ENCODE measurements around the gene GPR39.
A peak's percentile ranks its signal among the peaks of the same experiment; 100 is the strongest.

GPR39 gene

DNA sequence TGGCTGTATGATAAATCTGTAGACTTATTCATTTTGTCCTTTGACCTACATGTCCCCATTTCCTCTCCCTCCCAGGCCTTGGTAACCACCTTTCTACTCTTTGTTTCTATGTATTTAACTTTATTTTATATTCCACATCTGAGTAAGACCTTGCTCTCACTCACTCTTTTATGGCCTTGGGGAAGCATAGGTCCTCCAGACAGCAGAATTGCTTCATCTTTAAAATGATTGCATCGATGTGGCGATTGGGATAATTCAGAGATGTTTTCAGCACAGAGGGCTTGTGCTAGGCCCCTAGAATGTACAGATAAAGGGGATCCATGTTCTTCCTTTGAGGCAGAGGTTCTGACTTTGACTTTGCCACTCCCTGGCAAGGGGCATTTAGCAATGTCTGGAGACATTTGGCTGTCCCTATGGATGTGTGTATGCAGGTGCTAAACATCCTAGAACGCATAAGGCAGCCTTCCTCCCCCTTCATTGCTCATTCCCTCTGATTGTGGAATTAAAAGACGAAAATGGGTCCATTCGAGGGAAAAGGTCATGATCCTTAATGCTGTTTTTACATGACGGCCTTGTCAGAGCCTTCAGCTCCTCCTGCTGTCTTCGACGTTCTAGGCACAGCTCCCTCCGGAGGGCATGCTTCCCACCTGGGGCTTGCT, 1.2 kb upstream of the GPR39 start:
- DNase-seq, result peak; percentile 70

GRCh38 chr2:132415915-132416722, 486 bp upstream of the GPR39 start:
- DNase-seq, result peak; percentile 91

DNA sequence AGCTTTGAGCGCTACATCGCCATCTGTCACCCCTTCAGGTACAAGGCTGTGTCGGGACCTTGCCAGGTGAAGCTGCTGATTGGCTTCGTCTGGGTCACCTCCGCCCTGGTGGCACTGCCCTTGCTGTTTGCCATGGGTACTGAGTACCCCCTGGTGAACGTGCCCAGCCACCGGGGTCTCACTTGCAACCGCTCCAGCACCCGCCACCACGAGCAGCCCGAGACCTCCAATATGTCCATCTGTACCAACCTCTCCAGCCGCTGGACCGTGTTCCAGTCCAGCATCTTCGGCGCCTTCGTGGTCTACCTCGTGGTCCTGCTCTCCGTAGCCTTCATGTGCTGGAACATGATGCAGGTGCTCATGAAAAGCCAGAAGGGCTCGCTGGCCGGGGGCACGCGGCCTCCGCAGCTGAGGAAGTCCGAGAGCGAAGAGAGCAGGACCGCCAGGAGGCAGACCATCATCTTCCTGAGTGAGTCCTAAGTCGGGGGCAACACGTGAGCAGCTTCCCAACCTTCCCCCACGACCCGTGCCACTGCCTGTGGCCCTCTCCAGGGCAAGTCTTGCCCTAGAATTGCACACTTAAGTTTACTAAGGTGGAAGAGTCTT, 928 bp downstream of the GPR39 start:
- DNase-seq, result no peak

DNA sequence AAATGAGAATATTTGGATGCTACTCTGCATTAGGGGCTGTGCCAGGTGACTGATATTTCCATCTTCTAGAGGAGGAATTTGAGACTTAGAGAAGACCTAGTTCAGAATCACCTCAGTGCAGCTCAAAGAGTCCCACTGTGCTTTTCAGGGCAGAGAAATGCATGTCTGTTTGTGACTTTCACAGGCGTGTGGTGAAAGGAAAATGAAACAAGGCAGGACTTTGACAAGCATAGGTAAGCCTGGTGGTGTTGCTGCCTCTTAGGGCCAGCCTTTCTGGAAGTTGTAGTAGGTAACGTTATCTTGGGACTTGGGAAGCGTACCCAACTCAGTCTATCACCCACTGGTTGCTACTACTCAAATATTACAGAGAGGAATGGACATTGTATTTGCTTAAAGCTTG, 2.6 kb downstream of the GPR39 start:
- no peak for DNase-seq

GRCh38 chr2:132419941-132420340, 3.3 kb downstream of the GPR39 start:
- no peak for DNase-seq

- DNase-seq, result no peak
Measured at GRCh38 chr2:132420816-132421805, 4.5 kb downstream of the GPR39 start.

DNA sequence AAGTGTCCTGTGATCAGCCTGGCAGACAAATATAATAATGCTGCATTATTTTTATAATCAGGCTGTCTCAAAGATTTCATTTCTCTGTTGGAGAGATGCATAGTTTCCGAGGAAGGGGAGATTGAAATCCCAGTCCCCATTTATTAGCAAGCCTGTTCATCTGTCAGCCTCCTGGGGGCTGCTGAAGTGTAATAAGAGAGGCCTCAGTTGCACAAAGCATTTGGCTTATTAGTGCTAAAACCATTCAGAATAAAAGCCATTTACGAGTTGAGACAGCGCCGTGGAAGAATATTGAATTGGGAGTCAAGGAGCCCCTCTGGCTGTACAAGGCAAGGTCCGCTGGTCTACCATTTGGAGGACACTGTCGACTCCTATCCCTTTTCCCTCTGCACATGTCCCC, 6.1 kb downstream of the GPR39 start:
- DNase-seq, result no peak

- no peak for DNase-seq
Measured at GRCh38 chr2:132424526-132425121, 8.0 kb downstream of the GPR39 start.

- no peak for DNase-seq
Measured at GRCh38 chr2:132426033-132426432, 9.4 kb downstream of the GPR39 start.

- DNase-seq, result no peak
Measured at GRCh38 chr2:132426656-132427055, 10.1 kb downstream of the GPR39 start.

DNA sequence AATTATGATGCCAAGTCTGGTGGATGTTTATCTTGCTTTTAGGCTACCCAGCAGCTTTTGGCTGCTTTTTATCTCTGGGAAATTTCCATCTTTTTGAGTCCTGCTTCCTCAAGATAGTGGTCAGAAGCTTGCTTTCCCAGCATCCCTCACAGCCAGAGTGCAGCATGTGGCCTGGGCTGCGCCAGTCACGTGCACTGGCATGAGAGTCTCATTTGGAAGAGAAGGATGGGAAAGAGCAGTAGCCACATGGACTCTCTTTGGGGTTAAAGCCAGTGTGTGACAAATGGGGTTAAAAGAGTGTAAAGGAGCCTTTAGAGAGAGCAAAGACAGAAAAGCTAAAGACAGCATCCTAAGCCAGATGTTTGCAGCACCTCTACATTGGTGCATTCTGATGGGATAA, 12.7 kb downstream of the GPR39 start:
- DNase-seq, result no peak

DNA sequence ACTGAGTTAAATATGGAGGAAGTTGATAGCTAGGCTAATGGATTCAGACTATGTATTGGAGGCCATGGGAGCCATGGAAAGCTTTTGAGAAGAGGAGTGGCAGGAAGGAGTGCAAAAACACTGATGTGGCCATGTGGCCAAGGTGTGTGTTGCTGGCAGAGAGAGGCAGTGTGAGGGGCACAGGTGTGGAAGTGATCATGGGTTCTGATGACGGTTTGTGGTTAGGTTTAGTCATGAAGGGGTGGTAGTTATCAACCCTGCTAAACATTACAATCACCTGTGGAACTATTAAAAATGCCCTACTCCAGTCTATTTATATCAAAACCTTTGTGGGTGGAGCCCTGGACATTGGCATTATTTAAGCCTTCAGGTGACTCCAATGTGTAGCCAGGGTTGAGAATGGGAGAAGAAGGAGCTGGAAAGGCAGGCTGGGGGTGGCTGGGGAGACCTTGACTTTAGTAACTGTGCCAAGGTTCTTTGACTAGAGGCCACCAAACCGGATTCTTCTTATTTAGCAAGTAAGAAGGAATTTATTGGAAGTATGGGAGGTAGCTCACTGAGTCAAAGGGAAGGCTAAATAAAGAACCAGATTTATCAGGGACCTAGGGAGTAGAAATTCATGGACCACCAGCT, 13.5 kb downstream of the GPR39 start:
- no peak for DNase-seq

GRCh38 chr2:132430895-132431294, 14.3 kb downstream of the GPR39 start:
- DNase-seq, result no peak

DNA sequence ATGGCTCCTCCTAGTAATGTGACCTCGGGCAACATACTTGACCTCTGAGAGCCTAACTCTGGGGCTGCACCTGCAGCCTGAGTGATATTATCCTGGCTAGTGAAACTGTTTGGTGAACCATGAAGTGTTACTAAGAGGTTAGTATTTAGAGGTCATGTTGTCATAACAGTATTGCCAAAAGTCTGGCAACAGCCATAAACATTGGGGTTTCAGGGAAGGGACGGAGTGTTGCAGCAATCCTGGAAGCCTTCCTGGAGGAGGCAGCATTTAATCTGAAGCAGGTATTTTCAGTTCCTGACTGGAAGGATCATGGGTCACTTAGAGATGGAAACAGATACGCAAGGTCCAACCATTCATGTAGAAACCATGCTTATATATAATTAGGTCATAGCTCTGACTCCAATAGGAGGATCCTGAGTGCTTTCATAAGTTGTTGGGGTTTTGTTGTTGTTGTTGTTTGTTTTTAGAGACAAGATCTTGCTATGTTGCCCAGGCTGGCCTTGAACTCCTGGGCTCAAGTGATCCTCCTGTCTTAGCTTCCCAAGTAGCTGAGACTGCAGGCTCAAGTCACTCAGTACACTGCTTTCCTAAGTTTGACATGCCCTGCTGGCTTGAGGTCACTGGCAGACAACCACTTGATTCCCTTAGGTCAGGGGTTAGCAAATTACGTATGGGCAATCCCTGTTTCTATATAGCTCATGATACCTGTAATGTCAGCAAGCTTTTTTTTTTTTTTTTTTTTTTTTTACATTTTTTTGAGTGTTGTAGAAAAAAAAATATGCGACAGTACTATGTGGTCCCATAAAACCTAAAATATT, 21.5 kb downstream of the GPR39 start:
- no peak for DNase-seq

- DNase-seq, result no peak
Measured at GRCh38 chr2:132438691-132439090, 22.1 kb downstream of the GPR39 start.

DNA sequence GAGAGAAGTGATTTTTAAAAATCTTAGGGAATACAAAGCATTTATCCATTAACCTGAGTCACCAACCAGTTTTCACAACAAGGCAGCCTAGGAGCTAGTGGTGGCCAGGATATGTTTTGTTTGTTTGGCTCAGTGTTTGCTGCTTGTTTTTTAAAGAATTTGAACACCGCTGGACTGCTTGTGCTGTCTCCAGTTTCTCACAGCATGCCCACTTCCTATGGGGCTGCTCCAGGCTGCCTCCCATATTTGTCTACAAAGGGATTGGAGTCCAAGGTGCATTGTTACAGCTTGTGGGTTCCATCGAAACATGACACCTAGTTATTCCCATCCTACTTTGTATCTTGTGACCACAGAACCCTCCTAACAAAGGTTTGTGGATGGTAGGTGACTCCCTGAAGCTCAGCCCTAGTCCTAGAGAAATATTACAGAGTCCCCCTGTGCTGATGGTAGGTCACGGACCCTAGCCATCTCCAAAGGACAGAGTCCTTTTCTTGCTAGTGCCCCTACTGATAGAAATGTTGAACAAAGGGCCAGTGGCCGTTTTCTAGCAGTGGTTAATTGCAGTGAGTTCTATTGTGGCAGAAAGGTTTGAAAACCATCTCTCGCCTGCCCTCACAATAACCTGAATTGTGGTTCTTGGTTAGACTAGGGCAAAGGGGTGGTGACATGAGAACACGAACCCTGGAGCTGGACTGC, 23.2 kb downstream of the GPR39 start:
- no peak for DNase-seq

DNA sequence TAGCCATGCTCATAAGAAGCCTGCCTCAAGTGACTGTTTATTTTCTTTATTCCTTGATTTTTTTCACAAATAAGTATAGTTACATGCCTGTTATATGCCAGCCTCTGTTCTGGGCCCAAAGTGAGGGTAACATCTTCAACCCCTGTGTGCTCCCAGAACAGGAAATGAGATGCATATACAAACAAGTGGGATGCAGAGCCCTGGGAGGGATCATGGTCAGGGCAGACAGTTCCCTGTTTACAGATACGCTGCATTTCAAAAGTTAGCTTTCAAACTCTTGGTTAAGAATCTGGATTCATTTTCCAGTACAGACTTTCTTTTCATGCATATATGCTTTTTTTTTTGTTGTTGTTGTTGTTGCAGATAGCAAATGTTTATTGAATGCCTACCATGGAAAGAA, 24.4 kb downstream of the GPR39 start:
- DNase-seq, result no peak

DNA sequence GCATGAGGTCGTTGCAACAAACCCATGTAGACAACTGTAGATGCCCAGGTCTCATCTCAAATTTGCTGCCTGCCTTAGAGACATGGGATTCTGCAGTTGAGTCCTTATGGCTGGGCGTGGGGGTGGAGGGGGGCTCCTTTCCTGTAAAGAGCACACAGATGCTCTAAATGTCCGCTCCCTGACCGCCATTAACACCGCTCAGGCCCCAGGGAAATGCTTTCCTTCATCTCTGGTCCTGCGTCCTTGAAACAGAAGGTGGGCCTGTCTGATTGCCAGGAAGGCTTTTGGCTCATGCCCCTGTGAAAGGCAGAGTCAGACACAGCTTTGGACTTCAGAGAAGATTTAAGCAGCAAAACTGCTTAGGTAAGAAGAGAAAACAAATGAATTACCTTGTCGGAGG, 25.7 kb downstream of the GPR39 start:
- no peak for DNase-seq

DNA sequence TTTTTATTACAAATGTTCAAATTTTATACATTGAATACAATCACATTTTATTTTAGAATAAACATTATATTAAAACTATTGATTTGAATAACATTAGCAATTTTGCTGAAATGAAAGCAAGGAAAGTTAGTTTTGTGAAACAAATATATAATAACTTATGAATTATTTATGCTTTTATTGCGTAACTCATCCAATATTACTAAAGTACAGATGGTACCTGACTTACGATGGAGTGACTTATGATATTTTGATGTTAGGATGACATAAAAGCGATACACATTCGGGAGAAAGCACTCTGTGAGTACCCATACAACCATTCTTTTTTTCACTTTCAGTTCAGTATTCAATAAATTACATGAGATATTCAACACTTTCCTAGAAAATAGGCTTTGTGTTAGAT, 26.5 kb downstream of the GPR39 start:
- no peak for DNase-seq

- no peak for DNase-seq
Measured at GRCh38 chr2:132446444-132446843, 29.8 kb downstream of the GPR39 start.

GRCh38 chr2:132448331-132448730, 31.7 kb downstream of the GPR39 start:
- no peak for DNase-seq

All from SHP77 treated with DMSO at 0.1 percent for 48 hours (cell line).